ENCODE data around the gene MERTK.

MERTK gene

DNA sequence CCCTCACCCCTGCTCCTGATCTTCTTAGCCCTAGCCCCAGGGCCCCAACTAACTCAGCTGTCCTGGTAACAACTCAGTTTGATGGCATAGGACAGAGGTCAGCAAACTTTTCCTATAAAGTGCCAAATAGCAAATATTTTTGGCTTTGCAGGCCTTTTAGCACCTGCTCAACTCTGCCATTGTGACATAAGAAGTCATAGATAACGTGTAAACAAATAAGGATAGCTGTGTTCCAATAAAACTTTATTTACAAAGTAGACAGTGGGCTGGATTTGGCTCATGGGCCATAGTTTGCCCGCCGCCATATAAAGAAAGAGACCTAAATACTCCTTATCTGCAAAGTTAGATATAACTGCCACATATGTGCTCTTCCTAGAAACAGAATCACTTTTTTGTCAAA lies 129.4 kb downstream of the MERTK start:
- no peak for DNase-seq (ENCODE audit: low read depth)
- no peak for TF ChIP-seq CTCF (IDR thresholded peaks at IDR 0.05; ENCODE audit: low read length, missing control alignments)
- H3K4me3 ChIP-seq (replicated peaks; ENCODE audit: low read depth, low read length) = no peak overlapping the region

DNA sequence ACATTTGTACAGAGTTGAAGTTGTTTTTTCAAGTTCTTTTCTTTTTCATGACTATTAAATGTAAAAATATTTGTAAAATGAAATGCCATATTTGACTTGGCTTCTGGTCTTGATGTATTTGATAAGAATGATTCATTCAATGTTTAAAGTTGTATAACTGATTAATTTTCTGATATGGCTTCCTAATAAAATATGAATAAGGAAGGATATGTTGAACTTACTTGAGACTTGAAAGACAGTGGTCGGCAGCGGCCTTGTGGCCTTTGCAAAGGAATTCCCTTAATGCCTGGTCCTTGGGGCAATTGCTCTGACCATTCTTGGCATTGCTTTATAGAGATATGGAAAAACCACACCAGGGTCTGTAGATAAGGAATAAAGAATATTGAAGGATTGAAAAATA lies 130.8 kb downstream of the MERTK start:
- DNase-seq (ENCODE audit: low read depth) = no peak
- no peak overlapping the region for H3K4me3 ChIP-seq (replicated peaks; ENCODE audit: low read depth, low read length)
- TF ChIP-seq CTCF (IDR thresholded peaks at IDR 0.05; ENCODE audit: low read length, missing control alignments) = no peak

DNA sequence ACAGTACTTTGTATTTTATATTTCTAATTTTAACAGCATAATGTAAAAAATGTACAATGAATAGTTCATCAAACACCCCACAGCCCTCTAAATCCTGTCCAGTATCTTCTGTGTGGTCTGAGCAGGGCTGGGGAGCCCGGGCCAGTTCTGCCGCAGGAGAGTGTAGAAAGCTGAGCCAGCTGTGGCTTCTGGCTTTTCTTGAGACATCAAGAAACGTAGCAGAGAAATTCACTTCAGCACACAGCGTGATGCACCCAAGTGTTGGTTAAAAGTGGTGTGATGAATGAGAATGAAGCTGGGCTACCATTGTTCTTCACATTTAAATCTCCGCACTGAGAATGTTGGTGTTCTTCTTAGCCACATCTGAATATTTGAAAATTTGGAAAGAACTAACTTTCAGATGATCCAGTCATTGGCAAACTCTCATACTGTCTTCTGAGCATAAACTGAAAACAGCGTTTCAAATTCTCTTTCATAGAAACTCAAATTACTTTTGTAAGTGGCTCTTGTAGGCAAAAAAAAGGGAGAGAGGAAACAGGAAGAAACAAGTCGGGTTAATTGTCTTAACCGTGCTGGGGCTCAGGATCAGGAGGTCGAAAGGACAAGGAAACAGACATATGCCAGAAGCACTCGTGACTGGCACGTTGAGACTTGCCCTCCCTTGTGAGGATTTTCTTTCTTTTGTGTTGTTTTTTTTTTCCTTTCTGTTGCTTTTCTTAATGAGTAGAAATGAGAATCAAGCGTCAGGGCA lies 133.2 kb downstream of the MERTK start:
- DNase-seq (ENCODE audit: low read depth) = peak; percentile 26
- TF ChIP-seq CTCF (IDR thresholded peaks at IDR 0.05; ENCODE audit: low read length, missing control alignments) = no peak
- no peak overlapping the region for H3K4me3 ChIP-seq (replicated peaks; ENCODE audit: low read depth, low read length)

DNA sequence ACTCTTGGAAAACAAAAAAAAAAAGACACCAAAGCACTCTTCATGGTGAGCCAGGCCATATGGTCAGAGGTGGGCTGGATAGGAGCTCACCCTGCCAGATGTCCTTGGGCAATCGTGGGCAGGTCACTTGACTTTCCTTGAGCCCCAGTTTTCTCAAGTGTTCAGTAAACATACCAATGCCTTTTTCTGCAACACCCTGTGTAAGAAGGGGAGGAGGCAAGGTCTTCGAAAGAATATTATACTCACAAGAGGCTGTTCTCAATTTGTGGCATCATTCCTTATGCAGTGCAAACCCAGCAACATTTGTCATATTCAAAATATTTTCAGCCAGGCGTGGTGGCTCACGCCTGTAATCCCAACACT lies 133.8 kb downstream of the MERTK start:
- no peak overlapping the region for H3K4me3 ChIP-seq (replicated peaks; ENCODE audit: low read depth, low read length)
- TF ChIP-seq CTCF (IDR thresholded peaks at IDR 0.05; ENCODE audit: low read length, missing control alignments) = no peak
- peak; percentile 24 for DNase-seq (ENCODE audit: low read depth)

DNA sequence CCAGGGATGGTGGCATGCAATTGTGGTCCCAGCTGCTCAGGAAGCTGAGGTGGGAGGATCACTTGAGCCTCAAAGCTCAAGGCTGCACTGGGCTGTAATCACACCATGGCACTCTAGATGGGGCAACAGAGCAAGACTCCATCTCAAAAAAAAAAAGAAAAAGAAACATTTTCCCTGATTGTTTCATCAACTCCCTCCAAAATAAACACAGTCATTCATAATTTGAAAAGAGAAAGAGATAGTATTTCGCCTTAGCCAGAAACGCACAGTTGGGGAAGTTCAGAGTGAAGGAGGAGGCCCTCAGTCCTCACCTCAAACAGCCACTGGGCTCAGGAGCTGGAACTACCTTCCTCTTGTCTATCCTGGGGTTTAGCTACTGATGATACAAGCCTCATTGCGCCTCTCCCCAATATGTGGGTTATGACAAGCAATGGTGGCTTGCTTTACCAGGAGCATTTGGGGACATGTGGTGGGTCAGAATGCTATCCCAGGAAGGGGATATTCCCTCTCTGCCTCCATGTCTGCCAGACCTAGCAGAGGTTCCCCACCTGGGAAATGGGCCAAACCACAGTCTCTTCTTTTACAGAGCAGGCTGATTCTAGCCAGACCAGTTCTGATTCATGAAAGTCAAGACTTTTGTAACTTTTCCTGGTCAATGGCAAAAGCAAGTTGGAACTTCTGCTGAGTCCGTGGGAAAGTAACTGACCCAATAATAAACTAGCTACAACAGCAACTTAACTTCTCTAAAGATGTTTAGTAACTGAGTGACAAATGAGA lies 134.5 kb downstream of the MERTK start:
- TF ChIP-seq CTCF (IDR thresholded peaks at IDR 0.05; ENCODE audit: low read length, missing control alignments) = peak; percentile 33
- H3K4me3 ChIP-seq (replicated peaks; ENCODE audit: low read depth, low read length) = no peak overlapping the region
- peak; percentile 84 for DNase-seq (ENCODE audit: low read depth)

- DNase-seq (ENCODE audit: low read depth) = peak; percentile 82
- no peak overlapping the region for H3K4me3 ChIP-seq (replicated peaks; ENCODE audit: low read depth, low read length)
- no peak for TF ChIP-seq CTCF (IDR thresholded peaks at IDR 0.05; ENCODE audit: low read length, missing control alignments)
These were observed 135.2 kb downstream of the MERTK start for GRCh38 chr2:112033600-112033999.

Data from fibroblast of pulmonary artery (primary cell).